ENCODE measurements around the gene DHCR7. TPM values are rescaled to one million over a fixed set of nuclear protein-coding genes. Genes with fewer than 3 reads are reported as not detected.

DHCR7 gene
- polyA plus RNA-seq, 1 of the 3 experiments (the other 2 are of a cell fraction), result 21.4 TPM

- no peak overlapping the region for H3K4me2 ChIP-seq
- H3K4me1 ChIP-seq (ENCODE audit: control insufficient read depth in 1 of 2, insufficient read depth in 2 of 2, low read depth in 1 of 2, low read length in 1 of 2), result no peaks in the 10 kb centered on the region; a peak in 1 of 4 replicates
- TF ChIP-seq POLR2AphosphoS5 (IDR thresholded peaks at IDR 0.05; ENCODE audit: low read depth, low read length) (no peak), RFX5 (IDR thresholded peaks at IDR 0.05; ENCODE audit: low read length) (no peak)
- H3K9ac ChIP-seq, result no peak overlapping the region
- DNase-seq, result no peak
- no peaks in the 10 kb centered on the region for H3K36me3 ChIP-seq (replicated peaks in 1 of 2; ENCODE audit: control insufficient read depth in 1 of 2, insufficient read depth in 2 of 2, low read length in 1 of 2)
- no peaks in the 10 kb centered on the region for H3K27me3 ChIP-seq (ENCODE audit: insufficient read depth)
- H3K79me2 ChIP-seq (ENCODE audit: insufficient read depth), result no peaks in the 10 kb centered on the region
- H2AFZ ChIP-seq (ENCODE audit: low read depth), result no peak overlapping the region
- H3K9me3 ChIP-seq, result no peaks in the 10 kb centered on the region
- POLR2A ChIA-PET, result no interaction called here
- H3K27ac ChIP-seq (ENCODE audit: low read depth in 2 of 2, low read length in 1 of 2), result no peak overlapping the region
- WGBS (ENCODE audit: low lambda C conversion rate), result 31% methylated on average over 4 of the region's 4 CpGs
- no peaks in the 10 kb centered on the region for H3K9me2 ChIP-seq
- no peak overlapping the region for H3K4me3 ChIP-seq (ENCODE audit: low read depth in 2 of 2, low read length in 1 of 2)
- H4K20me1 ChIP-seq (ENCODE audit: insufficient read depth), result no peaks in the 10 kb centered on the region
- H3F3A ChIP-seq (replicated peaks; ENCODE audit: insufficient read depth), result no peaks in the 10 kb centered on the region
- CTCF ChIA-PET, result interaction anchor here (1.0 to 1.8 kb wide), 6 partner anchors 24 to 611 kb away, joined by 3 to 5 read pairs (median 3); no protein-coding TSS in a partner anchor
These were observed 22.3 kb downstream of the DHCR7 start for GRCh38 chr11:71425860-71426259.

DNA sequence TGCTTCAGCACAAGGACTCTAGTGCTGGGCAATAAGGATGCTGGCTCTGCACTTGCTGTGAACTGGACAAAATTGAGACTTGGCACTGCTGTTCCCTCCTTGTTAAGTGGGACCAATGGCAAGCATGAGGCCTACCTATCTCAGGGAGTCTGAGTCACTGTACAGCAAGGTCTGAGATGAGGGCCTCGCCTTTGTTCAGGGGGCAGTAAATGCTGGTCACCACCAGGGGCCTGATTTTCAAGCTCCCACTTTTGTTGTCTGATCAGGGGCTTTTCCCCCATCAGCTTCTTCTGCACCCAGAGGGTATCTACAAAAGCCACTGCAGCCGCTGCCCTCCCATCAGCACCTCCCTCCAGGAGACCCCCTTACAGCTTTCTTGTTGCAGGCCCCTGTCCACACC, 22.8 kb downstream of the DHCR7 start:
- no peak for TF ChIP-seq PBX3 (IDR thresholded peaks at IDR 0.05)
- H3K9me3 ChIP-seq, result no peaks in the 10 kb centered on the region
- H3K4me2 ChIP-seq, result no peak overlapping the region
- H3K4me3 ChIP-seq (ENCODE audit: low read depth in 2 of 2, low read length in 1 of 2), result no peak overlapping the region
- ChIA-PET POLR2A (no interaction called here), CTCF (interaction anchor here (0.6 to 1.8 kb wide), 7 partner anchors 18 to 611 kb away, joined by 3 to 5 read pairs (median 3); no protein-coding TSS in a partner anchor)
- no peaks in the 10 kb centered on the region for H4K20me1 ChIP-seq (ENCODE audit: insufficient read depth)
- H3K36me3 ChIP-seq (replicated peaks in 1 of 2; ENCODE audit: control insufficient read depth in 1 of 2, insufficient read depth in 2 of 2, low read length in 1 of 2), result no peaks in the 10 kb centered on the region
- no peaks in the 10 kb centered on the region for H3K79me2 ChIP-seq (ENCODE audit: insufficient read depth)
- H3K27me3 ChIP-seq (ENCODE audit: insufficient read depth), result no peaks in the 10 kb centered on the region
- H3K9ac ChIP-seq, result no peak overlapping the region
- no peak overlapping the region for H3K27ac ChIP-seq (ENCODE audit: low read depth in 2 of 2, low read length in 1 of 2)
- DNase-seq, result no peak
- no peaks in the 10 kb centered on the region; a peak in 1 of 4 replicates for H3K4me1 ChIP-seq (ENCODE audit: control insufficient read depth in 1 of 2, insufficient read depth in 2 of 2, low read depth in 1 of 2, low read length in 1 of 2)
- WGBS (ENCODE audit: low lambda C conversion rate), result 27% methylated on average over 2 of the region's 2 CpGs
- H2AFZ ChIP-seq (ENCODE audit: low read depth), result no peak overlapping the region
- H3F3A ChIP-seq (replicated peaks; ENCODE audit: insufficient read depth), result no peaks in the 10 kb centered on the region
- no peaks in the 10 kb centered on the region for H3K9me2 ChIP-seq

DNA sequence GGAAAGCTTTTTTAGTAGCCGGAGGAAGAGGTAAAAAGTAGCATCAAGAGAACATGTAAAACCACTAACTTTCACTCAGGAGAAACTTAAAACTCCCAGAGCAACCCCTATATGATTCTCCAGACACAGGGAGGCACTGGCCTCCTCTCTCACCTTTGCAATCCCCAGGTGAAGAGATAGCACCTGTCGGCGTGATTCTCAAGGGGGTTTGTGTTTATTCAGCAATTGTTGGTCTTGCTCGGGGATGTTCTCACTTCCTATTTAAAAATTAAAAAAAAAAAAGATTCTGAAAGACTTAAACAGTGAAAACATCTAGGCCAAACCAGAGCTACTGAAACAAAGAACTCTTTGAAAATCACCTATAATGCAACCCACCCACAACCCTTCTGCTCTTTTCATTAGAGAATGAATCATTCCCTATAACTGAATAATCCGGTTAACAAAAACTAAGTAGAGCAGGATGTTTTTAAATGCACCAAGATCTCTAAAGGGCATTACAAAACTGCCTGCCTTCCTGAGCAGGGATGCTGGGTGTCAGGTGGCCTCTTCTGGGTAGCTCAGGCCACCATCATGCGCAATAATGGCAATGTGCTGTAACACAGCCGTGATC, 24.9 kb downstream of the DHCR7 start:
- Histone ChIP-seq H3K9me3 (no peaks in the 10 kb centered on the region), H3K27me3 (ENCODE audit: insufficient read depth) (no peaks in the 10 kb centered on the region), H4K20me1 (ENCODE audit: insufficient read depth) (no peaks in the 10 kb centered on the region), H3K79me2 (ENCODE audit: insufficient read depth) (no peaks in the 10 kb centered on the region), H3F3A (replicated peaks; ENCODE audit: insufficient read depth) (no peaks in the 10 kb centered on the region), H3K4me2 (no peak overlapping the region), H2AFZ (ENCODE audit: low read depth) (no peak overlapping the region), H3K36me3 (replicated peaks in 1 of 2; ENCODE audit: control insufficient read depth in 1 of 2, insufficient read depth in 2 of 2, low read length in 1 of 2) (no peaks in the 10 kb centered on the region), H3K9me2 (no peaks in the 10 kb centered on the region), H3K9ac (no peak overlapping the region), H3K4me3 (ENCODE audit: low read depth in 2 of 2, low read length in 1 of 2) (no peak overlapping the region), H3K4me1 (ENCODE audit: control insufficient read depth in 1 of 2, insufficient read depth in 2 of 2, low read depth in 1 of 2, low read length in 1 of 2) (no peaks in the 10 kb centered on the region; a peak in 1 of 4 replicates), H3K27ac (ENCODE audit: low read depth in 2 of 2, low read length in 1 of 2) (no peak overlapping the region)
- TF ChIP-seq YY1 (IDR thresholded peaks at IDR 0.05; ENCODE audit: low read depth), result no peak
- no peak for TF ChIP-seq TAF1 (IDR thresholded peaks at IDR 0.05; ENCODE audit: borderline replicate concordance, low read depth, low read length)
- no peak for TF ChIP-seq FOSL2 (IDR thresholded peaks at IDR 0.05; ENCODE audit: borderline replicate concordance, low read depth)
- no peak for TF ChIP-seq FOXJ3 (CRISPR knock-in tag; IDR thresholded peaks at IDR 0.05)
- TF ChIP-seq RXRA (IDR thresholded peaks at IDR 0.05; ENCODE audit: borderline replicate concordance, low read depth), result no peak
- TF ChIP-seq ELF1 (IDR thresholded peaks at IDR 0.05), result no peak
- TF ChIP-seq NFIC (IDR thresholded peaks at IDR 0.05; ENCODE audit: borderline replicate concordance), result no peak
- no peak for TF ChIP-seq USF2 (IDR thresholded peaks at IDR 0.05; ENCODE audit: borderline replicate concordance, low read depth, low read length)
- no peak for TF ChIP-seq REST (IDR thresholded peaks at IDR 0.05; ENCODE audit: low read depth, low read length)
- no peak for TF ChIP-seq TEAD4 (IDR thresholded peaks at IDR 0.05; ENCODE audit: borderline replicate concordance, insufficient read depth)
- TF ChIP-seq EZH2phosphoT487 (IDR thresholded peaks at IDR 0.05; ENCODE audit: borderline replicate concordance, low read depth), result no peak
- CTCF ChIA-PET, result interaction anchor here (1.5 kb wide), 1 partner anchor 336 kb away, joined by 4 read pairs; no protein-coding TSS in a partner anchor
- WGBS (ENCODE audit: low lambda C conversion rate), result 73% methylated on average over 7 of the region's 7 CpGs
- POLR2A ChIA-PET, result no interaction called here
- no peak for DNase-seq
